Fibroblast of the aortic adventitia (primary cell): ENCODE results near the gene CHCHD4. TPM values are rescaled to one million over a fixed set of nuclear protein-coding genes. Genes with fewer than 3 reads are reported as not detected.
"Not testable (repeated sequence)": the region's sequence is repeated elsewhere in the genome, so short reads cannot be mapped to it uniquely, and the experiment has no call there.

Experiments
- DNase-seq: peaks from one replicate; pipeline ENCODE4 v3.0.0-alpha.2; 2010; ENCODE audit warnings: low read depth
- H3K4me3 ChIP-seq: 2 replicates; pipeline ENCODE4 v1.5.1; 2011; ENCODE audit warnings: low read depth, mild to moderate bottlenecking, control low read depth, low read length, moderate library complexity
- CTCF ChIP-seq: IDR thresholded peaks from 2 replicates; pipeline ENCODE4 v1.5.1; 2011; ENCODE audit warnings: mild to moderate bottlenecking, low read length, control low read depth, inconsistent platforms; ENCODE audit not compliant: insufficient read depth
- total RNA-seq: library from RNA; depleted of rRNA; stranded (reverse); fragments of >200 nt; gene quantifications from 2 replicates; pipeline ENCODE4 v1.2.3, GENCODE V29; 2012; ENCODE audit warnings: low replicate concordance

CHCHD4 gene
- total RNA-seq, 1 donor: 12.7 TPM

GRCh38 chr3:14082108-14082657, 42.5 kb downstream of the CHCHD4 start:
- TF ChIP-seq CTCF: no peak
- H3K4me3 ChIP-seq: no peak overlapping the region
- no peak for DNase-seq

- no peak for TF ChIP-seq CTCF
- H3K4me3 ChIP-seq: no peak overlapping the region
- no peak for DNase-seq
Measured at GRCh38 chr3:14077310-14077709, 47.4 kb downstream of the CHCHD4 start.

GRCh38 chr3:14075233-14075632, 49.4 kb downstream of the CHCHD4 start:
- H3K4me3 ChIP-seq, DNase-seq: not testable (repeated sequence)

GRCh38 chr3:14064910-14065309, 59.8 kb downstream of the CHCHD4 start:
- no peak for TF ChIP-seq CTCF
- DNase-seq: no peak
- no peak overlapping the region for H3K4me3 ChIP-seq

GRCh38 chr3:14063152-14063551, 61.5 kb downstream of the CHCHD4 start:
- no peak for TF ChIP-seq CTCF
- H3K4me3 ChIP-seq: no peak overlapping the region
- no peak for DNase-seq

Other genes with a start within 250 kb of the CHCHD4 start
- gene WNT7A, start 244.8 kb downstream of the CHCHD4 start, total RNA-seq: not detected in 2 replicates
- gene TMEM43, start 182 bp upstream of the CHCHD4 start, total RNA-seq: 109 and 134 TPM in 2 replicates
- 61.6 and 186 TPM in 2 replicates for gene XPC, start 53.7 kb upstream of the CHCHD4 start, total RNA-seq
- 5.6 and 15.6 TPM in 2 replicates for gene LSM3, start 53.9 kb upstream of the CHCHD4 start, total RNA-seq